IPS-18c (cell line): Measurements from ENCODE around the gene AGBL3.
"Not testable (repeated sequence)": the region's sequence is repeated elsewhere in the genome, so short reads cannot be mapped to it uniquely, and the experiment has no call there.

Experiments
- H3K4me3 ChIP-seq: 2 replicates; pipeline ENCODE4 v1.7.0; 2013; ENCODE audit warnings: low read depth, mild to moderate bottlenecking, low read length, moderate library complexity; ENCODE audit not compliant: insufficient read depth
- H3K9me3 ChIP-seq: one replicate; pipeline ENCODE4 v1.6.1; 2013; ENCODE audit warnings: mild to moderate bottlenecking, low read length, moderate library complexity; ENCODE audit not compliant: control insufficient read depth, insufficient read depth

The AGBL3 gene

GRCh38 chr7:134954197-134955082, 31.9 kb upstream of the AGBL3 start:
- H3K4me3 ChIP-seq = no peak overlapping the region
- H3K9me3 ChIP-seq = no peaks in the 10 kb centered on the region

- Histone ChIP-seq H3K4me3 (no peak overlapping the region), H3K9me3 (no peaks in the 10 kb centered on the region)
Measured at GRCh38 chr7:134957005-134957404, 29.3 kb upstream of the AGBL3 start.

GRCh38 chr7:134959810-134960209, 26.5 kb upstream of the AGBL3 start:
- Histone ChIP-seq H3K4me3 (no peak overlapping the region), H3K9me3 (no peaks in the 10 kb centered on the region)

DNA sequence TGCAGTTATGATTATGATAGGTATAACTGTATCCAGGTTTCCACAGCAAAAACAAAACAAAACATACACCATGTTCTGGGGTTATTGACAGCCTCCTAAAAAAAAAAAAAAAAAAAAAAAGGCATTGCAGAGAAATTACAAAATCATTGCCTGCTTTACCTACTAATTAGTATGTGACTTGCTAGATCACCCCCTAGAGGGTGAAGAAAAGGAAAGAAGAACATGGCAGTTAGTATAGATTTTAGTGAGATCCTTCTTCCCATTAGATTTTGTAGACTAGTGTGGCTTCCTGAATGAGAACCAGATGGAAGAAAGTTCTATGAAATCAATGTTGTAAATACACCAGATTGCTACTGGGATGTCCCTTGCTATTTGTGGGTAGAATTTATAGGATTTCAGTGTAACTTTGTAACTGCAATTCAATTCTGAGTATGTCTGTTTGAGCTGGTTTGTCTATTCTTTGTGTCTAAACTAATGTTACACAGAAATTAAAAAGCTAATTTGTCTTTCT, 24.0 kb upstream of the AGBL3 start:
- no peaks in the 10 kb centered on the region for H3K9me3 ChIP-seq
- no peak overlapping the region for H3K4me3 ChIP-seq

DNA sequence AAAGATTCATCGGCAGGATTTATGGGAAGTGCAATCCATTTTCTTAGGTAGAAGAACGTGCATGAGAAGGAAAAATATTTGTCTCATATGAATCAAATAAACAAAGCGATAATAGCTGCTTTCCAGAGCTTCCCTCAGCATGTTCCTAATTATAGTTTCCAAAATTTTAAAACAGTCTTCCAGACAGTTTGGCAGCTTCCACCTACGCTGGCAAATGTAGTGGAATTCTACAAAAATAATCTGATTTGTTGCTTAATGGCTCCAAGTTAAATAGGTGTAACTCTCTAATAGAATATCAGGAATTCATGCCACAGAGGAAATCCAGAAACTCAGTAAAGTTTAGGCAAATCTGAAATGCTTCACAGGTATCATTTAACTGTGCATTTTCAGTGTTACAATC, 23.3 kb upstream of the AGBL3 start:
- no peaks in the 10 kb centered on the region for H3K9me3 ChIP-seq
- no peak overlapping the region for H3K4me3 ChIP-seq

DNA sequence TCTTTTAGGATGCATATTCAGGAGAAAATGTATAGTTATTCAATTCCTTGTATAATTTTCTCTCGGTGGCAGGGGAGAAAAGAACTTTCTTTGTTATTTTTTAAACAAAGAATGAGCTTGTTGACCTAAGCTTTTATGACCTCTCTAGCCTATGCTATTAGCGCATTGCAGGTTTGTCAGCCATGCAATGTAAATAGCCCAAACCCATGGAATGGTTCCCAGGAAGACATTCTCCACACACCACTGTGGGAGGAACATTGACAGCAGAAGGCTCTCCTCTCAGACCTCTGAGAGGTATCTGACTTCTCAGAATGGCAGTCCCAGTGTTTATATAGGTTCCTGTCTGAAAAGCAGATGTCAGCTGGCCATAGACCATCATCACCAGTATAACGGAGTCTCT, 19.6 kb upstream of the AGBL3 start:
- Histone ChIP-seq H3K9me3 (no peaks in the 10 kb centered on the region), H3K4me3 (no peak overlapping the region)

- no peaks in the 10 kb centered on the region for H3K9me3 ChIP-seq
- no peak overlapping the region for H3K4me3 ChIP-seq
Measured at GRCh38 chr7:134968110-134968509, 18.2 kb upstream of the AGBL3 start.

DNA sequence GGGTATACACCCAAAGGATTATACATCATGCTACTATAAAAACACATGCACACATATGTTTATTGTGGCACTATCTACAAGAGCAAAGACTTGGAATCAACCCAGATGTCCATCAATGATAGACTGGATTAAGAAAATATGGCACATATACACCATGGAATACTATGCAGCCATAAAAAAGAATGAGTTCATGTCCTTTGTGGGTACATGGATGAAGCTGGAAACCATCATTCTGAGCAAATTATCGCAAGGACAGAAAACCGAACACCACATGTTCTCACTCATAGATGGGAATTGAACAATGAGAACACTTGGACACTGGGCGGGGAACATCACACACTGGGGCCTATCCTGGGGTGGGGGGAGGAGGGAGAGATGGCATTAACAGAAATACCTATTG, 4.7 kb upstream of the AGBL3 start:
- not testable (repeated sequence) for H3K4me3 ChIP-seq, H3K9me3 ChIP-seq

- H3K9me3 ChIP-seq = no peaks in the 10 kb centered on the region
- H3K4me3 ChIP-seq = peak overlapping the region; percentile 68
Measured at GRCh38 chr7:134985894-134986362, 380 bp upstream of the AGBL3 start.

DNA sequence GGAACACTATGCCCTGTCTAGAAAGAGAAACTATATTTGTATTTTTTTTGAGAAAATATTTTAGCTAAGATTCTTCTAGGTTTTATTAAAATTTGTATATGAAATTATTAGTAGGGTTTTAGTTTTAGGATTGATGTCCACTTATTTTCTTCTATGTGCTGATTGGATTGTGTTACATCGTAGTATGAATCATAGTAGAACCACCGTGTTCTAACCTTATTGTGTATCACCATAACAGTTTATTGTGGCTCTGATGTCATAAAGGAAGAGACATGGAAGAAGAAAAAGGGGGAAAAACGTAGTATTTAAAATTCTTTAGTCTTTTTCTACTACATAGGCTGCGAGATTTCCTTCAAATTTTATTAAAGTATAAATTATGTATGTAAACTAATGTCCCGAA, 1.9 kb downstream of the AGBL3 start:
- no peaks in the 10 kb centered on the region for H3K9me3 ChIP-seq
- no peak overlapping the region for H3K4me3 ChIP-seq

DNA sequence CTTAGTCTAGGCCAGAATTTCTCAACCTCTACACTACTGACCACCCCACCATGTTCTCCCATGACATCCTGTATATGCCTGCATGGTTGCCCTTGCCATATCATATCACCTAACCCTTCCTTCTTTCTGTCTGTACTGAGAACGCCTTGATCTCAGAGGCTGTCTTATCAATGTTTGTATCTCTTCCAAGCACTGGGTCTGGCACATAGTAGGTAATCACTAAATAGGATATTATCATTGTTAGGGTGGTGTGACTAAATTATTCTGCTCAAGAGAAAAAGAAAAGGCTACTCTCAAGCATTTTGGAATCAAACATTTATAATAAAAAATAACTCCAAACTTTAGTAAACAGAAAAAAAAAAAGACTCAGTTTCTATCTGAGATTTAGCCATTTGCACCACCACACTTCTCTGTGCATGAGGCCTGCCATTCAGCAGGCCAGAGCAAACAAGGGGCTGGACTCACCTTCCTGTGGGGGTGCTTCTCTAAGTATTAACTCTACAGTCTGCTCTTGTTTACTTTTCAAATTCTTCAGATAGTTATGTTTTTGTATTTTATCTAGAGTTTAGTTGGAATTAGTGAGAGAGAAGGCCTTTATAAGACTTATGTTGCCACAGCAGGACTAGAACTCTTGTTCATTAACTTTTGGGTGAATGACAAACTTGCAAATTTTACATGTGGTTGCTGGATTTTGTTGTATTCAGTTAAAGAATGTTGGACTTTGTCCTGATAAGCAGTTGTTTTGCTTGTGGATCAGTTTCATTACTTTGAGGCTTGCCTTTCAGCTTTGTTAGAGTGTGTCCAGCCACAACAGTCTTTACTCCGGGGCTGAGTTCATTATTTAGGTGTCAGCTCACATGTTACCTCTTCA, 5.4 kb downstream of the AGBL3 start:
- Histone ChIP-seq H3K4me3 (no peak overlapping the region), H3K9me3 (no peaks in the 10 kb centered on the region)

DNA sequence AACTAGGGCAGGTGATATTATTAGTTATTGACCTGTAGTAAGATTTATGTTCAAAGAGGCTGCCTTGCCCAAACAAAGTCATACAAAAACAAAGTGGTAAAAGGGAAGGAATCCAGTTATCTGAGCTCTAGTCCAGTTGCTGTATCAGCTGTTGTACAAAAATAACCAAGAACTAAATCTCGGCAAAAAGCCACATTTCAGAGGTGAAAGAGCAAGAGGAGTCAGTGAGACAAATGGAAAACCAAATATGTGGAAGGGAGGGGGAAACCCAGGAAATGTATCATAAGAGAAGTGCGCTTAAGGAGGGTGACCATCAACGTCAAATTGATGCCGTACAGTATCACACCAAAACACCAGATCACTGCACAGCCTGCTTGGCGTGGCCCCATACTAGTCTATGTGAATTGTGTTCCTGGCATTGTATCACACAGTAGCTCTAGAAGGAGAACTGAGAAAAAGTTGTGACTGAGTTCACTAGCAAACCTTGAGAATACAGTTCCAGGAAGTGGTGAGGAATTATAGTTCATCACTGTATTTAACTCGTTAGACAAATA, 6.4 kb downstream of the AGBL3 start:
- Histone ChIP-seq H3K9me3 (no peaks in the 10 kb centered on the region), H3K4me3 (no peak overlapping the region)

GRCh38 chr7:134993877-134994456, 7.7 kb downstream of the AGBL3 start:
- no peaks in the 10 kb centered on the region for H3K9me3 ChIP-seq
- no peak overlapping the region for H3K4me3 ChIP-seq

GRCh38 chr7:134995239-134996096, 9.2 kb downstream of the AGBL3 start:
- Histone ChIP-seq H3K4me3 (no peak overlapping the region), H3K9me3 (no peaks in the 10 kb centered on the region)

DNA sequence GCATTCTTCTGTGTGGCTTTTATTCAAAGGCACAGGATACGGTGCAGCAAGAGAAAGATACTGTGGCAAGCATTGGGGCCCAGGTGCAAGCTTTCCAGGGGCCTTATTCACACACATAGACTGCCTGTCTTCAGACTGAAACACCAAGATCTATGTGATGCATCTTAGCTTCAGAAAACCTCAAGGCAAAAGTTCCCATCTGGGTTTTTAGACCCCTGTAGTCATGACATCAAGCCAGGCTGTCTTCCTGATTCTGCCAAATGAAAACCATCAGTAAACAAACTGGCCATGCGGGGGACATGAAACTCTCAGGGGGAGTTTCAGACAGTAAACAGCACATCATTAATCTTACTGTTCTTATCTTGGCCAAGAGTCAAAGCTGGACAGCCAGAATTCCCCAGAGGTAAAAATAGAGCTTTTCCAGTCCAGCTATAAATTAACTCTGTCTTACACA, 9.8 kb downstream of the AGBL3 start:
- Histone ChIP-seq H3K9me3 (no peaks in the 10 kb centered on the region), H3K4me3 (no peak overlapping the region)

- Histone ChIP-seq H3K9me3 (no peaks in the 10 kb centered on the region), H3K4me3 (no peak overlapping the region)
Measured at GRCh38 chr7:134997214-134997885, 11.0 kb downstream of the AGBL3 start.
